ENCODE data around the gene MAP7D3. TPM values are rescaled to one million over a fixed set of nuclear protein-coding genes. Genes with fewer than 3 reads are reported as not detected.
"Not testable (repeated sequence)": the region's sequence is repeated elsewhere in the genome, so short reads cannot be mapped to it uniquely, and the experiment has no call there.

MAP7D3 gene
- total RNA-seq, 1 donor from 2014 or later = 28.6 TPM

- no peaks in the 10 kb centered on the region for H3K4me1 Mint-ChIP-seq (ENCODE audit: low read depth)
- DNase-seq (ENCODE audit: low spot score) = no peak
- H3K27ac Mint-ChIP-seq = no peak overlapping the region
- H3K4me3 Mint-ChIP-seq (ENCODE audit: low read depth) = no peak overlapping the region
- no peaks in the 10 kb centered on the region for H3K27me3 Mint-ChIP-seq (ENCODE audit: low read depth)
- intact Hi-C loops (cut with micrococcal nuclease) = no loop called here
- no peaks in the 10 kb centered on the region for H3K36me3 Mint-ChIP-seq (ENCODE audit: low read depth)
- H3K9me3 Mint-ChIP-seq = no peaks in the 10 kb centered on the region
Measured at GRCh38 chrX:136183917-136184316, 67.3 kb downstream of the MAP7D3 start.

- Mint-ChIP-seq H3K27me3 (ENCODE audit: low read depth) (no peaks in the 10 kb centered on the region), H3K4me3 (ENCODE audit: low read depth) (no peak overlapping the region), H3K9me3 (no peaks in the 10 kb centered on the region), H3K4me1 (ENCODE audit: low read depth) (no peaks in the 10 kb centered on the region), H3K36me3 (ENCODE audit: low read depth) (no peaks in the 10 kb centered on the region), H3K27ac (no peak overlapping the region)
- DNase-seq (ENCODE audit: low spot score) = no peak
- intact Hi-C loops (cut with micrococcal nuclease) = no loop called here
Measured at GRCh38 chrX:136183172-136183571, 68.0 kb downstream of the MAP7D3 start.

- intact Hi-C loops (cut with micrococcal nuclease) = no loop called here
- no peak overlapping the region for H3K4me3 Mint-ChIP-seq (ENCODE audit: low read depth)
- H3K9me3 Mint-ChIP-seq = no peaks in the 10 kb centered on the region
- no peaks in the 10 kb centered on the region for H3K36me3 Mint-ChIP-seq (ENCODE audit: low read depth)
- no peaks in the 10 kb centered on the region for H3K27me3 Mint-ChIP-seq (ENCODE audit: low read depth)
- no peak overlapping the region for H3K27ac Mint-ChIP-seq
- DNase-seq (ENCODE audit: low spot score) = no peak
- no peaks in the 10 kb centered on the region for H3K4me1 Mint-ChIP-seq (ENCODE audit: low read depth)
Measured at GRCh38 chrX:136182414-136182813, 68.8 kb downstream of the MAP7D3 start.

GRCh38 chrX:136179133-136179532 is 72.1 kb downstream of the MAP7D3 start:
- Mint-ChIP-seq H3K27me3 (ENCODE audit: low read depth) (no peaks in the 10 kb centered on the region), H3K36me3 (ENCODE audit: low read depth) (no peaks in the 10 kb centered on the region), H3K4me1 (ENCODE audit: low read depth) (no peaks in the 10 kb centered on the region), H3K4me3 (ENCODE audit: low read depth) (no peak overlapping the region), H3K9me3 (no peaks in the 10 kb centered on the region), H3K27ac (no peak overlapping the region)
- intact Hi-C loops (cut with micrococcal nuclease) = no loop called here
- no peak for DNase-seq (ENCODE audit: low spot score)

DNA sequence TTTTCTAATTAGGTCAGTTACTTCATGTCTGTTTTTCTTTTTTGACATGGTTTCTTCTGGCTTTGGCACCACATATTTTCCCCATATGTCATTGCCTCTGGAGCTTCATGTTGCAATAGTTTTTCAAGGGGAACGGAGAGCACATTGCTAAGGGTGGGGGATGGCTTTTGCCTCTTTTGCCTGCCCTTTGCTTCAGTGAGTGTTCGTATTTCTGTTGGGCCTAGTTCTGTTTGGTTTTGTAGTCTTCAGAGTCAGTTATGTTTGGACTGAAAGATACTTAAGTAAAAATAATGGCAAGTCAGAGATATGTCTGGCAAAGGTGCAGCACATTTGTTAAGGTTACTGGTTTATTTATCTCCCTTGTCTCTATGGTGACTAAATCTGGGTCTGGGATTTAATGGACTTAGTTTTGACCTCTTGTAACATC is 74.8 kb downstream of the MAP7D3 start:
- intact Hi-C loops (cut with micrococcal nuclease) = no loop called here
- no peak overlapping the region for H3K27ac Mint-ChIP-seq
- H3K9me3 Mint-ChIP-seq = no peaks in the 10 kb centered on the region
- no peak for DNase-seq (ENCODE audit: low spot score)
- no peaks in the 10 kb centered on the region for H3K27me3 Mint-ChIP-seq (ENCODE audit: low read depth)
- no peaks in the 10 kb centered on the region for H3K4me1 Mint-ChIP-seq (ENCODE audit: low read depth)
- no peak overlapping the region for H3K4me3 Mint-ChIP-seq (ENCODE audit: low read depth)
- no peaks in the 10 kb centered on the region for H3K36me3 Mint-ChIP-seq (ENCODE audit: low read depth)

DNA sequence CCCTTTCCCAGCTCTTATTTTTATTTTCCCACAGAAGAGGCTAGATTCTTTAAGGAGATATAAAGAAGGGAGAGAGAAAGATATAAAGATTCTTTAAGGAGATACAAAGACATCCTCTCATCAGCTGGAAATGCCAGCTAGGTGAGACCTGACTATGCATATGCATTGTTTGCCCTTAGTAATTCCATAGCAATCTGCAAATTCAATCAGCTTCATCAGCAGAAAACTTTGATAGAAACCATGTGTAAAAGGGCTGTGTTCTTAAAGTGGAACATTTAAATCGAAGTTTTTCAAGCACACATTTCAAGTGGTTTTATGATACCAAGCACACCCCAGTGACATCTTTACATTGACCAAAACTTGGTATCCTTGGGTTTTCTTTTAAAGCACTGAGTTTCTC is 79.8 kb downstream of the MAP7D3 start:
- H3K9me3 Mint-ChIP-seq = no peaks in the 10 kb centered on the region
- no peaks in the 10 kb centered on the region for H3K36me3 Mint-ChIP-seq (ENCODE audit: low read depth)
- intact Hi-C loops (cut with micrococcal nuclease) = no loop called here
- H3K27ac Mint-ChIP-seq = no peak overlapping the region
- peaks cover 3% of the 10 kb centered on the region for H3K4me1 Mint-ChIP-seq (ENCODE audit: low read depth)
- no peak for DNase-seq (ENCODE audit: low spot score)
- no peak overlapping the region for H3K4me3 Mint-ChIP-seq (ENCODE audit: low read depth)
- H3K27me3 Mint-ChIP-seq (ENCODE audit: low read depth) = no peaks in the 10 kb centered on the region

- H3K27me3 Mint-ChIP-seq (ENCODE audit: low read depth) = no peaks in the 10 kb centered on the region
- no peaks in the 10 kb centered on the region for H3K9me3 Mint-ChIP-seq
- intact Hi-C loops (cut with micrococcal nuclease) = no loop called here
- DNase-seq (ENCODE audit: low spot score) = no peak
- H3K4me1 Mint-ChIP-seq (ENCODE audit: low read depth) = peaks cover 3% of the 10 kb centered on the region
- H3K27ac Mint-ChIP-seq = no peak overlapping the region
- no peak overlapping the region for H3K4me3 Mint-ChIP-seq (ENCODE audit: low read depth)
- no peaks in the 10 kb centered on the region for H3K36me3 Mint-ChIP-seq (ENCODE audit: low read depth)
Measured at GRCh38 chrX:136170139-136170800, 80.9 kb downstream of the MAP7D3 start.

GRCh38 chrX:136168929-136169735 is 82.1 kb downstream of the MAP7D3 start:
- Mint-ChIP-seq H3K9me3 (no peaks in the 10 kb centered on the region), H3K4me1 (ENCODE audit: low read depth) (peaks cover 3% of the 10 kb centered on the region), H3K27ac (no peak overlapping the region), H3K27me3 (ENCODE audit: low read depth) (no peaks in the 10 kb centered on the region), H3K4me3 (ENCODE audit: low read depth) (no peak overlapping the region), H3K36me3 (ENCODE audit: low read depth) (no peaks in the 10 kb centered on the region)
- intact Hi-C loops (cut with micrococcal nuclease) = no loop called here
- DNase-seq (ENCODE audit: low spot score) = no peak

- H3K27ac Mint-ChIP-seq; DNase-seq (ENCODE audit: low spot score); H3K27me3 Mint-ChIP-seq (ENCODE audit: low read depth); intact Hi-C loops (cut with micrococcal nuclease); H3K4me1 Mint-ChIP-seq (ENCODE audit: low read depth); H3K36me3 Mint-ChIP-seq (ENCODE audit: low read depth); H3K4me3 Mint-ChIP-seq (ENCODE audit: low read depth); H3K9me3 Mint-ChIP-seq: not testable (repeated sequence)
Measured at GRCh38 chrX:136167989-136168388, 83.2 kb downstream of the MAP7D3 start.

DNA sequence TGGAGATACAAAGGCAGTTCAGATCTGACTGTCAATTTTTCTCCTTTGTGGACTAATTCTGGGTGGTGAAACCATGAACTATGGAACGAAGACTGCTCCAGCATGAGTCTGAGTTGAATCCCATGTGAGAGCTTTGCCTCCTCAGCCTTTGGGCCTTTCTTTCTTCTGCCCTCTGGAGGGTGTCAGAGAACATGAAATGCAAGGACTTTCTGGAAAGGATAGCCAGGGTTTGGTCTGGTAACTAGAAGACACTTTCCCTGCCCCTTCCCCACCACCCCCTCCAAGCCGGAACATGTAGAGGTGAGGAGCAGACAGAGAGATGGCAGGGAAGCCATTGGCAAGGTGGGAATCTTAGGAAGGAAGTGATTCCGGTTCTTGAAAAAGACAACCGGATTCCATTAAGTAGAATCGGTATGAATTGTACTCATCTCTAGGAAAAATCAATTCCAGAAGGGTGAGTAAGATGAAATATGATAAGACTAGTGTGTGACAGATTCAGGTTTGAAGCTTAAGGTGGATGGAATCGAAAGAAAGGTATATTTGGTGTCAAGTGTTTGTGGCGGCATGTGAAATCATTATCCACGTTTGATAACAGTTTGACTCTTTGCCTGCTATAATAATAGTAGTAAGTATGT is 84.9 kb downstream of the MAP7D3 start:
- H3K4me1 Mint-ChIP-seq (ENCODE audit: low read depth) = peaks cover 3% of the 10 kb centered on the region
- DNase-seq (ENCODE audit: low spot score) = no peak
- no peaks in the 10 kb centered on the region for H3K27me3 Mint-ChIP-seq (ENCODE audit: low read depth)
- no peaks in the 10 kb centered on the region for H3K9me3 Mint-ChIP-seq
- no peaks in the 10 kb centered on the region for H3K36me3 Mint-ChIP-seq (ENCODE audit: low read depth)
- no peak overlapping the region for H3K4me3 Mint-ChIP-seq (ENCODE audit: low read depth)
- H3K27ac Mint-ChIP-seq = no peak overlapping the region
- intact Hi-C loops (cut with micrococcal nuclease) = no loop called here

- intact Hi-C loops (cut with micrococcal nuclease) = no loop called here
- no peak overlapping the region for H3K4me3 Mint-ChIP-seq (ENCODE audit: low read depth)
- H3K9me3 Mint-ChIP-seq = no peaks in the 10 kb centered on the region
- DNase-seq (ENCODE audit: low spot score) = no peak
- H3K4me1 Mint-ChIP-seq (ENCODE audit: low read depth) = peaks cover 3% of the 10 kb centered on the region
- H3K27me3 Mint-ChIP-seq (ENCODE audit: low read depth) = no peaks in the 10 kb centered on the region
- H3K27ac Mint-ChIP-seq = no peak overlapping the region
- no peaks in the 10 kb centered on the region for H3K36me3 Mint-ChIP-seq (ENCODE audit: low read depth)
Measured at GRCh38 chrX:136165406-136165805, 85.8 kb downstream of the MAP7D3 start.

GRCh38 chrX:136163689-136164088 is 87.5 kb downstream of the MAP7D3 start:
- Mint-ChIP-seq H3K27me3 (ENCODE audit: low read depth) (no peaks in the 10 kb centered on the region), H3K27ac (no peak overlapping the region), H3K4me3 (ENCODE audit: low read depth) (no peak overlapping the region), H3K9me3 (no peaks in the 10 kb centered on the region), H3K36me3 (ENCODE audit: low read depth) (no peaks in the 10 kb centered on the region), H3K4me1 (ENCODE audit: low read depth) (no peaks in the 10 kb centered on the region)
- no peak for DNase-seq (ENCODE audit: low spot score)
- intact Hi-C loops (cut with micrococcal nuclease) = no loop called here

All from activated T-helper 2 cell treated with anti-CD3 and anti-CD28 coated beads, Interferon-gamma antibody, Interleukin-2, Interleukin-4, amounts not matched to agents 10 μg/mL and 5 μg/mL and 100 μg/mL, durations not matched to agents 14 hours and 24 hours and 36 hours (primary cell).